Endothelial cell of umbilical vein (primary cell): Measurements from ENCODE around the gene ATP10A. TPM values are rescaled to one million over a fixed set of nuclear protein-coding genes. Genes with fewer than 3 reads are reported as not detected.

Experiments
- BruUV-seq: library from RNA; stranded (reverse); fragments of 400-500 nt; replicated peaks from 2 replicates; lab custom pipeline; 2021; lab: Mats Ljungman, UMichigan
- CTCF ChIA-PET: fragments of 300-600, 350-600 bp; sonication (Branson Sonifier 250); formaldehyde crosslinking; loops from one replicate; lab custom pipeline; 2021; ENCODE audit warnings: antibody characterized with exemption, inconsistent platforms; lab: Charles Lee
- POLR2A ChIA-PET: fragments of 300-600, 350-600 bp; sonication (Branson Sonifier 250); formaldehyde crosslinking; loops from one replicate; lab custom pipeline; 2021; ENCODE audit warnings: antibody characterized with exemption, inconsistent platforms; lab: Charles Lee
- DNase-seq: peaks from one replicate; pipeline ENCODE4 v3.0.0-alpha.2; 2011; ENCODE audit warnings: low read depth, low spot score
- FAIRE-seq: peaks from 2 replicates; lab custom pipeline; 2011; peaks lifted over from hg19 to GRCh38; lab: Jason Lieb, UNC
- H2AFZ ChIP-seq: 2 replicates; pipeline ENCODE4 v1.6.0; 2012; ENCODE audit warnings: low read depth, low read length, control low read depth, inconsistent platforms
- H3K27ac ChIP-seq: 2 replicates; pipeline ENCODE4 v1.5.1; 2011; ENCODE audit warnings: low read depth, mild to moderate bottlenecking, control low read depth, low read length, moderate library complexity; ENCODE audit not compliant: insufficient read depth
- H3K27me3 ChIP-seq, 2 experiments: 2 replicates each; pipeline versions ENCODE4 v1.6.0 to v1.6.1; 2011; ENCODE audit warnings: low read length in 2 of 2, mixed read lengths in 1 of 2; ENCODE audit not compliant: control insufficient read depth in 2 of 2, insufficient read depth in 2 of 2
- H3K36me3 ChIP-seq, 2 experiments: 2 replicates in 1 of 2; 3 replicates in 1 of 2; pipeline ENCODE4 v1.5.1; 2011; ENCODE audit warnings: low read length in 2 of 2, mild to moderate bottlenecking in 1 of 2, moderate library complexity in 1 of 2; ENCODE audit not compliant: control insufficient read depth in 2 of 2, insufficient read depth in 2 of 2; ENCODE audit errors: extremely low read depth in 1 of 2
- H3K4me1 ChIP-seq: 3 replicates; pipeline ENCODE4 v1.5.1; 2011; ENCODE audit warnings: mild to moderate bottlenecking, low read length; ENCODE audit not compliant: control insufficient read depth, insufficient read depth; ENCODE audit errors: extremely low read depth
- H3K4me2 ChIP-seq: 2 replicates; pipeline ENCODE4 v1.6.1; 2011; ENCODE audit warnings: low read length, control low read depth, mixed read lengths; ENCODE audit not compliant: insufficient read depth
- H3K4me3 ChIP-seq, 3 experiments: fragments of 200-600 bp in 1 of 3; sonication (generic), shearing (Covaris generic) in 1 of 3; replicated peaks in 1 of 3; 2 replicates each; pipeline ENCODE4 v1.5.1; 2011 to 2016; ENCODE audit warnings: control low read depth in 3 of 3, low read length in 3 of 3, mild to moderate bottlenecking in 2 of 3, inconsistent platforms in 1 of 3, low read depth in 1 of 3, moderate library complexity in 1 of 3; ENCODE audit not compliant: insufficient read depth in 1 of 3
- H3K79me2 ChIP-seq: 2 replicates; pipeline ENCODE4 v1.6.0; 2012; ENCODE audit warnings: low read length, inconsistent platforms; ENCODE audit not compliant: control insufficient read depth, insufficient read depth
- H3K9ac ChIP-seq: replicated peaks from 2 replicates; pipeline ENCODE3; 2011; ENCODE audit warnings: low read length, control low read depth; ENCODE audit not compliant: insufficient read depth; ENCODE audit errors: extremely low read depth
- H3K9me1 ChIP-seq: replicated peaks from 3 replicates; pipeline ENCODE4 v1.6.0; 2011; ENCODE audit warnings: mild to moderate bottlenecking, low read length; ENCODE audit not compliant: control insufficient read depth, insufficient read depth; ENCODE audit errors: extremely low read depth
- H3K9me3 ChIP-seq: replicated peaks from 2 replicates; pipeline ENCODE4 v1.5.1; 2012; ENCODE audit warnings: low read length, inconsistent platforms; ENCODE audit not compliant: control insufficient read depth, insufficient read depth
- H4K20me1 ChIP-seq: replicated peaks from 2 replicates; pipeline ENCODE3; 2011; ENCODE audit warnings: mild to moderate bottlenecking, low read length; ENCODE audit not compliant: control insufficient read depth, insufficient read depth; ENCODE audit errors: extremely low read depth
- CTCF ChIP-seq, 2 donors: IDR thresholded peaks; 1 replicate in 1 of 2; 2 replicates in 1 of 2; pipeline ENCODE4 v1.5.1; 2011; ENCODE audit warnings: low read length in 2 of 2, mild to moderate bottlenecking in 2 of 2, moderate library complexity in 2 of 2, control low read depth in 1 of 2, inconsistent platforms in 1 of 2, low read depth in 1 of 2; ENCODE audit not compliant: insufficient read depth in 1 of 2; ENCODE audit errors: extremely low read depth in 1 of 2
- EZH2 ChIP-seq: IDR thresholded peaks from 2 replicates; pipeline ENCODE4 v1.6.1; 2012; ENCODE audit warnings: borderline replicate concordance, low read depth, mild to moderate bottlenecking, moderate library complexity, low read length, inconsistent platforms; ENCODE audit not compliant: severe bottlenecking
- FOS ChIP-seq: IDR thresholded peaks from 2 replicates; pipeline ENCODE4 v1.6.1; 2011; ENCODE audit warnings: mild to moderate bottlenecking, low read length, moderate library complexity, borderline replicate concordance; ENCODE audit not compliant: insufficient read depth
- GATA2 ChIP-seq: IDR thresholded peaks from 2 replicates; pipeline ENCODE4 v1.7.0; 2011; ENCODE audit warnings: low read depth, mild to moderate bottlenecking, moderate library complexity, mixed read lengths, low read length; ENCODE audit not compliant: insufficient read length, insufficient read depth
- JUN ChIP-seq: IDR thresholded peaks from 2 replicates; pipeline ENCODE4 v1.6.1; 2011; ENCODE audit warnings: borderline replicate concordance, low read depth; ENCODE audit not compliant: insufficient read length, insufficient read depth
- MAX ChIP-seq: IDR thresholded peaks from 2 replicates; pipeline ENCODE4 v1.6.1; 2011; ENCODE audit not compliant: insufficient read depth, insufficient read length
- MYC ChIP-seq: IDR thresholded peaks from one replicate; pipeline ENCODE4 v1.6.1; 2011; ENCODE audit warnings: mild to moderate bottlenecking, low read depth, low read length
- POLR2A ChIP-seq: IDR thresholded peaks from 2 replicates; pipeline ENCODE4 v1.6.1; 2012; ENCODE audit warnings: low read depth, mild to moderate bottlenecking, control low read depth, low read length
- POLR2AphosphoS5 ChIP-seq: IDR thresholded peaks from 2 replicates; pipeline ENCODE4 v1.6.1; 2012; ENCODE audit warnings: low read depth, mild to moderate bottlenecking, control low read depth, low read length, moderate library complexity; ENCODE audit not compliant: insufficient read depth
- dilution Hi-C: fragments of 300-500 bp; cut with MboI; formaldehyde crosslinking; loops from one replicate; pipeline ENCODE4 v1.15.0; 2019; ENCODE audit warnings: low sequenced_read_pairs; ENCODE audit not compliant: extremely low pct_ligation_motif_present
- intact Hi-C: fragments of 100-400 bp; cut with micrococcal nuclease; formaldehyde crosslinking; loops from one replicate; pipeline ENCODE4 v1.10.0; 2022
- polyA plus RNA-seq, 4 experiments: library from polyadenylated mRNA; depleted of rRNA in 3 of 4; stranded (reverse) in 3 of 4; unstranded in 1 of 4; fragments of >200 nt; gene quantifications; 2 replicates each; pipeline versions ENCODE4 v1.2.1 to v1.2.3, GENCODE V29; 2011 to 2012; ENCODE audit warnings: missing spikeins in 1 of 4
- total RNA-seq: library from RNA; stranded (reverse); gene quantifications from 2 replicates; pipeline ENCODE4 v1.2.3, GENCODE V29; 2021

The ATP10A gene
- total and polyA plus RNA-seq, 2 donors (not counting 3 experiments of a cell fraction or from before 2014, with no cell fraction given): not detected

- no peak overlapping the region for H3K9ac ChIP-seq
- H3K4me2 ChIP-seq: no peak overlapping the region
- CTCF ChIA-PET: no interaction called here
- TF ChIP-seq EZH2 (no peak), MAX (no peak), GATA2 (no peak), CTCF (IDR thresholded peaks at IDR 0.05; ENCODE audit: extremely low read depth in 1 of 2, insufficient read depth in 1 of 2, low read depth in 1 of 2, low read length in 2 of 2) (no peak), POLR2A (no peak), JUN (no peak)
- no peak overlapping the region for H3K4me3 ChIP-seq
- BruUV-seq: no TSS peak
- intact Hi-C loops: no loop called here
- H2AFZ ChIP-seq: no peak overlapping the region
- H3K27me3 ChIP-seq: no peaks in the 10 kb centered on the region
- dilution Hi-C loops: no loop called here
- DNase-seq: no peak
- POLR2A ChIA-PET: no interaction called here
- no peaks in the 10 kb centered on the region for H3K79me2 ChIP-seq
- H3K9me3 ChIP-seq: peaks cover 6% of the 10 kb centered on the region
- no peaks in the 10 kb centered on the region for H3K9me1 ChIP-seq
- H3K4me1 ChIP-seq: no peaks in the 10 kb centered on the region
- H3K27ac ChIP-seq: no peak overlapping the region
- H4K20me1 ChIP-seq: no peaks in the 10 kb centered on the region
- no peaks in the 10 kb centered on the region for H3K36me3 ChIP-seq
- FAIRE-seq: no peak
Measured at GRCh38 chr15:25711691-25712090, 151.4 kb downstream of the ATP10A start.

- H3K9me1 ChIP-seq: no peaks in the 10 kb centered on the region
- no peaks in the 10 kb centered on the region for H3K79me2 ChIP-seq
- CTCF ChIA-PET: no interaction called here
- POLR2A ChIA-PET: no interaction called here
- DNase-seq (no peak), FAIRE-seq (no peak)
- H3K9me3 ChIP-seq: peaks cover 6% of the 10 kb centered on the region
- H2AFZ ChIP-seq: no peak overlapping the region
- no peaks in the 10 kb centered on the region for H3K4me1 ChIP-seq
- H3K9ac ChIP-seq: no peak overlapping the region
- H3K4me2 ChIP-seq: no peak overlapping the region
- TF ChIP-seq GATA2 (no peak), FOS (no peak), MYC (no peak), MAX (no peak), POLR2A (no peak), EZH2 (no peak), POLR2AphosphoS5 (no peak), JUN (no peak), CTCF (IDR thresholded peaks at IDR 0.05; ENCODE audit: extremely low read depth in 1 of 2, insufficient read depth in 1 of 2, low read depth in 1 of 2, low read length in 2 of 2) (no peak)
- dilution Hi-C loops (no loop called here), intact Hi-C loops (no loop called here)
- no peaks in the 10 kb centered on the region for H3K36me3 ChIP-seq
- BruUV-seq: no TSS peak
- no peak overlapping the region for H3K27ac ChIP-seq
- no peak overlapping the region for H3K4me3 ChIP-seq
- no peaks in the 10 kb centered on the region for H3K27me3 ChIP-seq
- no peaks in the 10 kb centered on the region for H4K20me1 ChIP-seq
Measured at GRCh38 chr15:25711164-25711563, 152.0 kb downstream of the ATP10A start.
